ENCODE results near the gene ADNP2. TPM values are rescaled to one million over a fixed set of nuclear protein-coding genes. Genes with fewer than 3 reads are reported as not detected.

The ADNP2 gene
- total and polyA plus RNA-seq, 2 experiments from 2014 or later: 19.3 to 66.4 TPM

GRCh38 chr18:80075940-80076339 is 33.1 kb upstream of the ADNP2 start (continued):
- TF ChIP-seq, protein P1, sequence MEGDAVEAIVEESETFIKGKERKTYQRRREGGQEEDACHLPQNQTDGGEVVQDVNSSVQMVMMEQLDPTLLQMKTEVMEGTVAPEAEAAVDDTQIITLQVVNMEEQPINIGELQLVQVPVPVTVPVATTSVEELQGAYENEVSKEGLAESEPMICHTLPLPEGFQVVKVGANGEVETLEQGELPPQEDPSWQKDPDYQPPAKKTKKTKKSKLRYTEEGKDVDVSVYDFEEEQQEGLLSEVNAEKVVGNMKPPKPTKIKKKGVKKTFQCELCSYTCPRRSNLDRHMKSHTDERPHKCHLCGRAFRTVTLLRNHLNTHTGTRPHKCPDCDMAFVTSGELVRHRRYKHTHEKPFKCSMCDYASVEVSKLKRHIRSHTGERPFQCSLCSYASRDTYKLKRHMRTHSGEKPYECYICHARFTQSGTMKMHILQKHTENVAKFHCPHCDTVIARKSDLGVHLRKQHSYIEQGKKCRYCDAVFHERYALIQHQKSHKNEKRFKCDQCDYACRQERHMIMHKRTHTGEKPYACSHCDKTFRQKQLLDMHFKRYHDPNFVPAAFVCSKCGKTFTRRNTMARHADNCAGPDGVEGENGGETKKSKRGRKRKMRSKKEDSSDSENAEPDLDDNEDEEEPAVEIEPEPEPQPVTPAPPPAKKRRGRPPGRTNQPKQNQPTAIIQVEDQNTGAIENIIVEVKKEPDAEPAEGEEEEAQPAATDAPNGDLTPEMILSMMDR (conservative IDR thresholded peaks at IDR 0.05; ENCODE audit: low read depth in 2 of 2): no peak
- no peak for TF ChIP-seq STAT1 (IDR thresholded peaks at IDR 0.05; ENCODE audit: unreplicated experiment)
- no peak for TF ChIP-seq JUNB (IDR thresholded peaks at IDR 0.05; ENCODE audit: unreplicated experiment)
- TF ChIP-seq CREB1 (CRISPR knock-in tag; IDR thresholded peaks at IDR 0.05; ENCODE audit: low read depth): no peak
- TF ChIP-seq REST (IDR thresholded peaks at IDR 0.05; ENCODE audit: unreplicated experiment): no peak
- TF ChIP-seq POLR2AphosphoS5 (IDR thresholded peaks at IDR 0.05; ENCODE audit: low read depth): no peak
- TF ChIP-seq, protein P2, sequence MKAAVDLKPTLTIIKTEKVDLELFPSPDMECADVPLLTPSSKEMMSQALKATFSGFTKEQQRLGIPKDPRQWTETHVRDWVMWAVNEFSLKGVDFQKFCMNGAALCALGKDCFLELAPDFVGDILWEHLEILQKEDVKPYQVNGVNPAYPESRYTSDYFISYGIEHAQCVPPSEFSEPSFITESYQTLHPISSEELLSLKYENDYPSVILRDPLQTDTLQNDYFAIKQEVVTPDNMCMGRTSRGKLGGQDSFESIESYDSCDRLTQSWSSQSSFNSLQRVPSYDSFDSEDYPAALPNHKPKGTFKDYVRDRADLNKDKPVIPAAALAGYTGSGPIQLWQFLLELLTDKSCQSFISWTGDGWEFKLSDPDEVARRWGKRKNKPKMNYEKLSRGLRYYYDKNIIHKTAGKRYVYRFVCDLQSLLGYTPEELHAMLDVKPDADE (IDR thresholded peaks at IDR 0.05): no peak

DNA sequence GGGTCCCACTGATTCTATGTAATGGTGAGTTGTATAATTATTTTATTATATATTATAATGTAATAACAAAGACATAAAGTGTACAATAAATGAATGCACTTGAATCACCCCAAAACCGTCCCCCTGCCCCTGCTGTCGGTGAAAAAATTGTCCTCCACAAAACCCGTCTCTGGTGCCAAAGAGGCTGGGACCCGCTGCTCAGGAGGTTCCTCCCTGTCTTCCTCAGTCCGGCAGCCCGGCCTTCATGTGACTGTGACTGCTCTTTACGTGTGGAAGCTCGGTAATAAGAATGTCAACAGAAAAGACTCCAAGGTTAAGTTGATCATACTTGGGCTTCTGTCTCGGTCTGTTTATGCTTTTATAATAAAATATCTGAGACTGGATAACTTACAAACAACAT is 32.7 kb upstream of the ADNP2 start:
- Mint-ChIP-seq H3K27ac (no peak overlapping the region), H3K9me3 (peaks cover 25% of the 10 kb centered on the region), H3K4me1 (peaks cover 2% of the 10 kb centered on the region; the same call in 1 of the 3 replicates), H3K36me3 (ENCODE audit: low read depth) (peaks cover 12% of the 10 kb centered on the region), H3K4me3 (no peak overlapping the region), H3K27me3 (ENCODE audit: insufficient read depth, low read depth, poor library complexity) (peaks cover 4% of the 10 kb centered on the region)
- no peak overlapping the region for H3K27ac ChIP-seq (ENCODE audit: low read depth)
- ATAC-seq (no peak), DNase-seq (ENCODE audit: low spot score) (no peak)
- H3K27me3 ChIP-seq (ENCODE audit: insufficient read depth): no peaks in the 10 kb centered on the region
- no peak overlapping the region for H3K4me2 ChIP-seq
- no peaks in the 10 kb centered on the region for H3K79me2 ChIP-seq (replicated peaks; ENCODE audit: insufficient read depth)
- H3K36me3 ChIP-seq (ENCODE audit: insufficient read depth): no peaks in the 10 kb centered on the region
- H2AFZ ChIP-seq: no peak overlapping the region
- no peak overlapping the region for H3K4me3 ChIP-seq
- no peaks in the 10 kb centered on the region for H3K9me2 ChIP-seq (ENCODE audit: insufficient read depth)
- TF ChIP-seq STAT1 (IDR thresholded peaks at IDR 0.05; ENCODE audit: unreplicated experiment): no peak
- TF ChIP-seq ZNF331 (CRISPR knock-in tag; IDR thresholded peaks at IDR 0.05; ENCODE audit: low read depth): no peak
- no peak for TF ChIP-seq EZH2phosphoT487 (IDR thresholded peaks at IDR 0.05; ENCODE audit: unreplicated experiment)
- TF ChIP-seq POLR2AphosphoS5 (IDR thresholded peaks at IDR 0.05; ENCODE audit: low read depth): no peak
- no peak for TF ChIP-seq JUNB (IDR thresholded peaks at IDR 0.05; ENCODE audit: unreplicated experiment)
- no peaks in the 10 kb centered on the region for H3K4me1 ChIP-seq (ENCODE audit: insufficient read depth)
- no peaks in the 10 kb centered on the region for H4K20me1 ChIP-seq (replicated peaks; ENCODE audit: insufficient read depth)
- no peaks in the 10 kb centered on the region for H3F3A ChIP-seq (replicated peaks; ENCODE audit: low read depth)

Measured in GM23338 (cell line).